Activated T-helper 1 cell treated with Interleukin-2 at 50 U/mL for 16 hours (primary cell): ENCODE results near the gene GADL1.

Source experiments
- DNase-seq: peaks from one replicate; pipeline ENCODE4 v3.0.0-alpha.2; 2020; ENCODE audit warnings: low read depth

Gene GADL1, protein sequence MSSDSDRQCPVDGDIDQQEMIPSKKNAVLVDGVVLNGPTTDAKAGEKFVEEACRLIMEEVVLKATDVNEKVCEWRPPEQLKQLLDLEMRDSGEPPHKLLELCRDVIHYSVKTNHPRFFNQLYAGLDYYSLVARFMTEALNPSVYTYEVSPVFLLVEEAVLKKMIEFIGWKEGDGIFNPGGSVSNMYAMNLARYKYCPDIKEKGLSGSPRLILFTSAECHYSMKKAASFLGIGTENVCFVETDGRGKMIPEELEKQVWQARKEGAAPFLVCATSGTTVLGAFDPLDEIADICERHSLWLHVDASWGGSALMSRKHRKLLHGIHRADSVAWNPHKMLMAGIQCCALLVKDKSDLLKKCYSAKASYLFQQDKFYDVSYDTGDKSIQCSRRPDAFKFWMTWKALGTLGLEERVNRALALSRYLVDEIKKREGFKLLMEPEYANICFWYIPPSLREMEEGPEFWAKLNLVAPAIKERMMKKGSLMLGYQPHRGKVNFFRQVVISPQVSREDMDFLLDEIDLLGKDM

DNA sequence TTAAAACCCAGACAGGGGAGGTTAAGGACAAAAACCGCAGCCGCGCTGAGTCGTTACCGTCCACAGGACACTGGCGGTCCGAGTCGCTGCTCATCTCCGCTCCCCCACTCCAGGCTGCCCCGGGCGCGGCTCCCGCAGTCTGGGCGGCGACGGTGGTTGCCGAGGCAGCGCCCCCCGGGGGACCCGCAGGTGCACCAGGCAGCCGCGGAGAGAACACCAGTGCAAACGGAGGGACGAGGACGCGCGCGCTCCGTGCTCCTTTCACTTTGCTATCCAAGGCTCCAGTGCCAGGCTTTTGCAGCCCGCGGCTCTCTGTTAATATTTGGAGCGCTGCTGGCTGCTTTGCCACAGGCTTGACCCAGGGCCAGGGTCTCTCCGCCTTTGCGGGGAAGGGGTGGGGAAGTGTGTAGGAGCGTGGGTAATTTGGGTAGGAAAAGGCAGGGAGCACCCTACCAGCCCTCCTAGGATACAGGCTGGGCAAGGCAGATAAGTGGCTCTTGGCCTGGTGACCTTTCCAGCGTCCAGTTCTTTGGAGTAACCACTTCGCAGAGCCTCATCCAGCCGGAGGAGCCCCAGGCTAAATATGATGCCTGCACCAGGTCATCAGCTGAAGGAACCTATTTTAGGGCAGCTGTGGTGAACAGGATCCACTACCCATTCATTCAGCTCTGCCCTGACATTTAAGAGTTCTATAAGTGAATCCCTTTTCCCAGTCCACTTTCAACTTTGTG is at the start of gene GADL1:
Gene GADL1, minus strand, starts transcription at position 141 of the 731 bp plus-strand sequence. Its CDS starts 47 bp downstream, at position 94.
- no peak for DNase-seq

DNA sequence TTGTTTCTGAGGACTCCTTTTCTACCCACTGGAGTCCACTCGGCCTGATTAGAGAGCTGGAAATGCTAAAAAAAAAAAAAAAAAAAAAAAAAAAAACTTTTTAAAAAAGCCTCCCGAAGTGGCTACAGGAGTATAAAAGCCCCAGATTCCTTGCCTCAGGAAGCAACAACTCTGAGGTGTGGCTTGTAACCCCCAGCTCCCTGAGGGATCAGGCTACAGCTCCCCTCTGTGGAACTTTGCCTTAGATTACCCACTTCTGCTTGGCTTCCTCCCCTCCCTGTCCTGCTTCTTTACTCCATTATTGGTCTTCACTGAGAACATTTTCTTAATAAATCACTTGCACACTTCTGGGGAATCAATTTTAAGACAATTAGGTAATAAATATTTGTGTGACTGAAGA is 49.7 kb upstream of the GADL1 start:
- DNase-seq = no peak

DNA sequence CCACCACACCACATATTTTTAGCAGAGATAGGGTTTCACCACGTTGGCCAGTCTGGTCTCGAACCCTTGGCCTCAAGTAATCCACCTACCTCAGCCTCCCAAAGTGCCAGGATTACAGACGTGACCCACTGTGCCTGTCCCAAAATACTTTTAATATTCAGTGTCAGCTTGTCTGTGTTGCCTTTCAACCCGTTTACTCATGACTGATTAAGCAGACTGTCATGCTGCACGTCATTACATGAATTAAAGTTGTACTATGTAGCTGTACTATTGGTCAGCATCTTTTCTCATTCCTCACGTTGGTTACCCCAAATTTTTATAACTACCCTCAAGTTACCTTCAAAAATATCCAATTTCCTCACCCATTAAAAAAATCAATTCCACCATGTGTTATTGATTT is 48.7 kb upstream of the GADL1 start:
- no peak for DNase-seq

DNA sequence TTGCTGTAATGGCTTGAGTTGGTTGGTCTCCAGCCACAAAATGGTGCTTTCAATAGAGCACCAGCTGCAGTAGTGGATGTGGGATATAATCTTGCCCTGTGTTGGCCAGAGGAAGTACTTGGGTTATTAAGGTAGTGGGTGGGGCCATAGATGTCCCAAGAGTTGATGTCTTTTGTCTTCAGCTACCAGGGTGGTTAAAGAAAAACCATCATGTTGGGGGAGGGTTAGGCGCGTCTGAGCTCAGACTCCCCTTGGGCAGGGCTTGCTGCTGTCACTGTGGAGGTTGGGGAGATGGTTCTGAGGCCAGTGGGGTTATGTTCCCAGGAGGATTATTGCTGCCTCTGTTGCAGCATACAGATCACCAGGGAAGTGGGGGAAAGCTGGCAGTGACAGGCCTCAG is 46.9 kb upstream of the GADL1 start:
- no peak for DNase-seq

DNA sequence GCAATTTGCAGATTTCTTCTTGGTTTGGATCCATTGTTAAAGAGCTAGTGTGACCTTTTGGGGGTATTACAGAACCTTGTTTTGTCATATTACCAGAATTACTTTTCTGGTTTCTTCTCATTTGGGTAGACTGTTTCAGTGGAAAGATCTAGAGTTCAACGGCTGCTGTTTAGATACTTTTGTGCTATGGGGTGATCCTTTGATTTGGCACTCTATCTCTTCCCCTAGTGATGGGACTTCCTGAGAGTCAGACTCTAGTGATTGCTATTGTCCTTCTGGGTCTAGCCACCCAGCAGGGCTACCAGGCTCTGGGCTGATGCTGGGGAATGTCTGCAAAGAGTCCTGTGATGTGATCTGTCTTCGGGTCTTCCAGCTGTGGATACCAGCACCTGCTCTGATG is 46.3 kb upstream of the GADL1 start:
- no peak for DNase-seq

DNA sequence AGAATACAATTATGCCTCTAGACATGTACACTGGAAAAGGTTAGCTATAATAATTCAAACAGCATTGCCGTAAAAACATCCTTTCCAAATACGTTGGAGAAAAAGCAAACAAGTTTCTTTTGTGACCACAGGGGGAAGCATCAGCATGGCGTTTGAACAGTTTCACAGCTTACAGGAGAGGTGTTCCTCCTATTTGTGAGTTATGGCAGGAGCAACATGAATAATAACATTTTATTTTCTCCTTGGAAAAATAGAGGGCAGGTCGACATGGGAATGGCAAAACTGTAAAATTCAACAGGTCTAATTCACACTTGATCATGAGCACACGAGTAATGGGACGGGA is 39.7 kb upstream of the GADL1 start:
- no peak for DNase-seq

DNA sequence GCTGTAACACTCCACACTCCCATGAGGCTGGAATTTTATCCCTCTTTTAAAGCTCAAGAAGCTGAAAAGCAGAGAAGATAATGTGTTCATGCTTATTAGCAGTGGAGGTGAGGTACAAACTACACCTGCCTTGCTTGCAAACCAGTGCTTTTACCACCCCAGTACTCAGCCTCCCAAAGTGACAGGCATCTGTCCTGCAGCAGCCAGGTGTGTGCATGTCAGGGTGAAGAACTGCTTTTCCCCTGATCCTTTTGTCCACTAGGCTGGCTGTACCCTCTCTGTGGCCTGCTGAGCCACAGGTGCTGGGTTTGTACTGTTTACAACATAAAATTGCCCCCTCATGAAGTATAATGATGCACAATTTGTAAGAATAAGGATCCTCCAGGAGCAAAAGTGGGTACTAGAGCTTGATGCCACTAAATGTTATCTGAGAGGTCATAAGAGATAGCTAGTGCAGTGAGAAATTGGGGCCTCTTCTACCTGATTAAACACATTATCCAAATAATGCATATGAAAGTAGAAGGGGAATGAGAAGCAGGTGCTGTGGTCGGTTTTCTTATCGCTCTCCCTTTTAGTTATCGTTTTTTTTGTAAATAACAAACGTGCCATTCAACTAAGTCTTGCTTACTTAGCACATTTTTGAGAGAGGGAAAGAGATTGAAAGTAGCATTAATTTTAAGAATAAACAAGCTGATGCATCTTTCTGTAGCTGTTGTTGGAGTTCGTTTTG is 39.2 kb upstream of the GADL1 start:
- no peak for DNase-seq

DNA sequence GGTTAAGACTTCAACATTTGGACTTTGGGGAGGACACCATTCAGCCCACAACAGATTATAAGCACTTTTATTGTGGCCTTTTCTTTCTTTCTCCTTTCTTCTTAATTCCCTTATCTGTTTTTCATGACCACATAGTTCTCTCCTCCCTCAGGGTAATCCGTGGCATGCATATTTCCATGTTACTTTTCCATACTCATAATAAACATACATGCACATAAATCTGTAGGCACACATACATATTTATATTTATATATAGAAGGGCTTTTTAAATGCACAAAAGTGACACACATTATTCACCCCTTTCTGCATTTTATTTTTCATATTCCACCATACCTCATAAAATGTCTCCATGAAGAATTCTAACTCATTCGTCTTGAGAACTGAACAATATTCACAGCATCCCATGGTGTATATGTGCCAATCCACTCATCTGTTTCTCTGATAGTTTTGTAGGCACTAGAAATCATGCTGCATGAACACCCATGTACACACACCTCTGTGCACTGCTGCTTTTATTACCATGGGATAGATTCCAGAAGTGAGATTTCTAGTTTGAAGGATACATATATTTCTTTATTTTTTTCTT is 38.1 kb upstream of the GADL1 start:
- DNase-seq = no peak

DNA sequence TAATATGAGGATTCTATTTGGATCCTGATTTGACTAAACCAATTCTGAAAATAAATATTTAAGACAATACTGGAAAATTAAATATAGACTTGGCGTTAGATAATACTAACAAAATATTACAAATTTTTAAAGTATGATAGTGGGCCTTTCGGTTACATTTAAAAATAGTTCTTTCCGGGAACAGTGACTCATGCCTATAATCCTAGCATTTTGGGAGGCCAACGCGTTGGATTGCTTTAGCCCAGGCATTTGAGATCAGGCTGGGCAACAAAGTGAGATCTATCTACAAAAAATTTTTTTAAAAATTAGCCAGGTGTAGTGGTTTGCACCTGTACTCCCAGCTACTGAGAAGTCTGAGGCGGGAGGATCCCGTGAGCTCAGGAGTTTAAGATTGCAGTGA is 30.3 kb upstream of the GADL1 start:
- DNase-seq = no peak

DNA sequence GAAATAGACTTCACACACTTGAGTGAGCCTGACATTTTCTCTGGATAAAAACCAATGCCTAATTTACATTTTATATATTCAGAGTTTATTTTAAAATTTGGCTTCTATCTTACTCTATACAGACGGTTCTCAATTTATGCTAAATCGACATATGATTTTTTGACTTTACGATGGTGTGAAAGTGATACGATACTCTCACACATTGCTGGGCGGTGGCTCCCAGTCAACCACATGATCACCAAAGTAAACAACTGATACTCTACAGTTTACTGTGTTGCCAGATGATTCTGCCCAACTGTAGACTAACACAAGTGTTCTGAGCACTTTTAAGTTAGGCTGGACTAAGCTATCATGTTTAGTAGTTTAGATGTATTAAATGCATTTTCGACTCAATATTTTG is 25.1 kb upstream of the GADL1 start:
- no peak for DNase-seq

DNA sequence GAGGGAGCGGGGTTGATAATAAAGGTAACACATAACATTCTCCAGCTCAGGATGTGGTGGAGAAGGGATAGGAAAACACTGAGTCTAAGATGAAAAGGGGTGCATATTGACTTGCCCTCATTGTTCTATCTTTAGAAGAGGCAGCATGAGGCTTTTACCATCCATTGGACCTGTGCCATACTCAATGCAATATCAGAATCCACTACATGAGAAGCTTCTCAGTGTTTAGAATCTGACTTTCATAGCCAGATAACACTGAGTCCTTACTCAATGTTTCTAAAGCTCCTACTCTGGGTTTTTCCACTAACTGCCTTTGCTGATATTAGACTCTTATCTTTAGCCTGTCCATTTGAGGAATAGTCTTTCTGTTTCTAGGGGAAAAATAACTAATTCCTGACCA is 24.3 kb upstream of the GADL1 start:
- no peak for DNase-seq

DNA sequence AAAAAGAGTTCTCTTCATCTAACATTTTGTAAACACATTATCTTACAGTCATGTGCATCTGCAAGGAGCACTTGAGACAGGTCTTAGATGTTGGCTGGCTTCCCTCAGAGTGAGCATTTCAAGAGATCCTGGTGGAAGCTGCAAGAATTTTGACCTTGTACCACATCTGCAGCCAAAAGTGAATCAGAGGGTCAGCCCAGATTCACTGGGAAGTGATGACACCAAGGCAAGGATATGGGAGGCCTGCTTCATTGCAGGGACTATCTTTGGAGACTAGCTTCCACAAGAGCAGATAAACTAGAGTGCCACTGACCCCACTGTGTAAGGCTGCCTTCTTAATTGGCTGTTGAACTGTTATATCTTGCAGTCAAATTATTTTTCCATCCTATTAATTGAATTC is 21.3 kb upstream of the GADL1 start:
- DNase-seq = no peak

DNA sequence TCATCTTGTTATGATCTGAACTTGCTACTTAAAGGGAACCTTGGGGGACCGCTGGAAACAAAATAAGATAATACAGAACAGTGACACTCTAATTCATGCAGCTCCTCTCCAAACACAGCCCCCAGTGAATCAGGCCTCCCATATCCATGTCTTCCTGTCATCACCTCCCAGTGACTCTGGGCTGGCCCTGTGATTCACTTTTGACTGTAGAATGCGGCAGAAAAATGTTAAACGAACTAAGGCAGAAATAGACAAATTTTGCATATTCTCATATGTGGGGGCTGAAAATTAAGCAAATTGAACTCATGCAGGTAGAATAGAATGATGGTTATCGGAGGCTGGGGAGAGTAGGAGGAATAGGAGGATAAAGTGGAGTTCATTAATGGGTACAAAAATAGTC is 20.2 kb upstream of the GADL1 start:
- no peak for DNase-seq

DNA sequence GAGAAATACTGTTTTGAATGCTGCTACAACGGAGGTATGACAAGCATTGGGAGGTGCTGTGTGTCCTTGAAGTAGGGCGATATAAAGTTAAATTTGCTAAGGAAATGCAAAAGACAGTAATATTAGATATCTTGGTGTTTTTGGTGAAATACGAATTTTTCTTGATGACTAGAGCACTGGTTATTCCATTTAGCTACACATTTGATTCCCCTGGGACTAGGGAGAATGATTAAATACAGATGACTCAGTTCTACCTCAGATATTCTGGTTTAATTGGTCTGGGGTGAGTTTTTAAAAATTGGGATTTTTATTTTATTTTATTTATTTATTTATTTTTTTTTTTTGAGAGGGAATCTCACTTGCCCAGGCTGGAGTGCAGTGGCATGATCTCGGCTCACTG is 18.7 kb upstream of the GADL1 start:
- no peak for DNase-seq

DNA sequence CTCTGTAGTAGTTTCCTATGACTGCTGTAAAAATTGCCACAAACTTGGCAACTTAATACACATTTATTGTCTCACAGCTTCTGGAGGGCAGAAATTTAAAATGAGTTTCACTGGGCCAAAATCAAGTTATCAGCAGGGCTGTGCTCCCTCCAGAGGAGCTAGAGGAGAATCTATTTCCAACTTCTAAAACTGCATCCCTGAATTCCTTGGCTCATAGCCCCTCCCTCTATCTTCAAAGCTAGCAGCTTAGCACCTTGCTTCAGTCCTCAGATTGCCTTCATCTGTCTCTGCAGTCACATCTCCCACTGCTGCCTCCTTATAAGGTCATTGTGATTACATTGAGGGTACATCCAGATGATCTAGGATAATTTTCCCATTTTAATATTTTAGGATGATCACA is 17.8 kb upstream of the GADL1 start:
- no peak for DNase-seq

DNA sequence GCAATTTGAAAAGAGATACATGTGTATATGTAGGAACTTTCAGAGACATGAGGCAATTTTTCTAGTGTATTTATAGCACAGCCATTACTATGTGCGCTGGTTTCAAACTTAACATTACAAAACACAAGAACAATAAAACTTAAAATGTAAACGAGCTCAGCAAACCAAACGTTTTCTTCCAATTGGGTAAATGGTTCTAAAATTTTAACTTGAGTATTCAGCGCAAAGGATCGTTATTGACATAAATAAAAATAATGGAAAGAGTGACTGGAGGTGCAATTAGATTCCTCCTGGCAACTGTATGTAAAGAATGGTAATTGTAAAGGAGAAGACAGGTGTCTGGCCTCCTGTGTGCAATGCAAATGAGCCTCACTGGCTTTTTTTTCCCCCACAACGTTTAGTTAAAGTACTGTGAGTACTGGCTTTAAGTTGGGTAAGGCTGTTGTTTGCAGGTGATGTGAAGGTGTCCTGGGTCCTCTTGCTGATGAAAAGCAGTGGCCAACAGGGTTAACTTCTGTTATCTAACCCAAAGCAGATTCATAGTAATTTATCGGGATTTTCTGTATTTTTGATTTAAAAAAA is 14.1 kb upstream of the GADL1 start:
- DNase-seq = no peak

DNA sequence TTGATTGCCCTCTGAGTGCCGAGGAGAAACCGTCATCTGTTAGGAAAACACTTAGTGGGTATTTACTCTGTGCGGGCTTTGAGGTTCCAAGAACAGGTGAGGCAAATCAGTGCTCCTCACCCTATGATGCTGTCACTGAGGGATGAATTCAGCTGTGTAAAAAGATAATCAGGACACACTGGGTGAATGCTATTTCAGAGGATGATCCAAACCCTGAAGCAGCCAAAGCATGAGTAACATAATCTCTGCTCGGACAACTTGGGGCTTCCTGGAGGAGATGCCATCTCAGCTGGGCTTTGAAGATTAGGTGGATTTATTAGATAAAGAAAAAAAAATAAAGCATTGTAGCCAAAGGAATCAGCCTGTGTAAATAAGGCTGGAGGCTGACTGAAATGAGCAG is 10.5 kb upstream of the GADL1 start:
- no peak for DNase-seq

DNA sequence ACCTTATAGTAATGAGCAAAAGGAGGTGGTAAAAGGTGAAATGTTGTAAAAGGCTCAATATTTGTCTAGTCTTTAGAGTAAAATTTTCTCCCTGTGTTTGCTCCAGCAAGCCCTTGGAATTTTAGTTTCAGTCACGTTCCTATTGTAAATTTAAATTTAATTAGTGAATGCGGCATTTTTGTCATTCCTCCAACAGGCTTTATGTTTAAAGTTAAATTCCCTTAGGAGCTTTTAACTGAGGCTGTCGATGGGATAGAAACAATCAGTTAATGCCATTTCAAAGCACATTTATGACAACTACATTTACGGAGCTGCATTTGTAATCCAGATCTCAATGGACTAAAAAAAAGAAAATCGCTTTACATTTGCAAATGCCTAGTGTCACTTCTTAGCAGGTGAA is 868 bp upstream of the GADL1 start:
- DNase-seq = no peak

DNA sequence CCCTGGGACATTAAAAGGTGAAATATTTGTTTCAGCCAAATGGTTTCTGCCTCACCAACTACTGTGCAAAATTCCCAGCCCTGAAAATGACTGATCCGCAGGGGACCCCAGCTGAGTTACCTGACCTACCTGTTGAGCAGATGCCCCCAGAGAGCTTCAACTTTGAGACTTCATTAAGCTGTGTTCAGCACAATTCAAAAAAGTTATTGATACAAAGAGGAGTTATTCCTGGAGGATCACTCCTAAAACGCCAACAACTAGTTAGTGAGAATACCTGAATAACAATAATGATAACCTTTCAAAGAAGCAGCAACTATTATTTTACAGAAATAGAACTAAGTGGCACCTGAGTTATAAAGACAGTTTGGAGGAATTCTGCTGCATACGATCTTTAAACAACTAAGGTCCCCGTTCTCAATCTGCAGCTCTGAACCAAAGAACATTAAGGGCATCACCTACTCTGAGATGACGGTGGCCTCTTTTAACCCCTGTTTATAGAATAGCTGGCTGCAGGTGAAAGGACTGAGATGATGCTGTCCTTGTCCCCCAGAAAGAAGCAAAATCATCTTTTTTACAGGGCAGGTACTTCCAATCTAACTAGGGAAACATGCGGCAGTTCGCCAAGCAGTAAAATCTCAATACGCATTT is 659 bp downstream of the GADL1 start:
- no peak for DNase-seq

DNA sequence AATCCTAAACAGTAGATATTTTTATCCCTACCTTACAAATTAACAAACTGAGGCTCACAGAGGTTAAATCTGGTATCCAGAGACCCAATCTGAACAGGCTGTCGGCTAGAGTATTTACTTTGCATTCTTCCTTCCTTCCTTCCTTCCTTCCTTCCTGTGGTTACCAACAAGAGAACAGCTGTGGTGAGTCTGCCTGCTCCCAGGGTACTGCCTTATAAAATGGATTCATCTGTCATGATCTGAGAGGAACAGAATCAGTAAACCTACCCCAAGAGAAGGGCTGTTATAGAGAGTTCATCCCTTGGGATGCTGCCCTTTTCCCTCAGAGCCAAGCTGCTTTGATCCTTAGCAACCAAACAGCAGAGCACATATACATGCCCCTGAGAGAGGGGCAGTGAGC is 3.6 kb downstream of the GADL1 start:
- no peak for DNase-seq

DNA sequence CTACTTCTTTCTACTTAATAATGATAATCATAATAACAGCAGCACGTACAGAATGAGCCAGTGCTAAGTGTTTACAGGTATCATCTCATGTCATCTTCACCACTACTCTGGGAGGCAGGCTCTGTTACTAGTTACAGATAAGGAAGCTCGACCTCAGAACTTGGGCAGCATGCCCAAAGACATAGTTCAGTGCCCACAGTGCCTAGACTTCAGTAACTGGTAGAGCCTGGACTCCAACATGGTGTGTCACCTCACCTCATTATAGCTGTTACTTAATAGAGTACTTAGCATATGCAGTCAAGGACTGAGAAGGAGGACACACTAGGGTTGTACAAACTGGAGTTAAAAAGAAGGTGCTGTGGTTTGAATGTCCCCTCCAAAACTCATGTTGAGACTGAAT is 7.6 kb downstream of the GADL1 start:
- DNase-seq = no peak

DNA sequence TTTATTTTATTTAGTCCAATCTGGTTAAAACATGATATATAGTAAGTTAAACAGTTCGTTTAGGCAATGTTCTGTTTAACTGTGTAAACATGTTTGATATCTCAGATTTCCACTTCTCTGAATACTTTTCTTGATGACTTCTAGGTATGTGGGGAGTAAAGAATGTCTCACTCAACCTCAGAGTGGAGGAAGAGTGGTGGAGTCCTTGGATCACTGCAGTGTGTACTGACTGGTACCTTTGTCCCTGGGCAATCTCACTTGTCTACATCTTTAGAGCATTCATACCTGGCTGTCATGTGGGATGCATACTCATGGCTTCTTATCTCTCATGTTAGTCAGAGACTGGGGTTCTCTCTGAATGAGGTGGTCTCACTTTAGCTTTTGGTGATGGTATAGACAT is 15.6 kb downstream of the GADL1 start:
- no peak for DNase-seq
